ENCODE data around the gene KCTD20. TPM values are rescaled to one million over a fixed set of nuclear protein-coding genes. Genes with fewer than 3 reads are reported as not detected.

Gene KCTD20
- total RNA-seq, 6 donors from 2014 or later: 30.4 to 41.7 (median 36.7) TPM

GRCh38 chr6:36505744-36506534 lies 63.1 kb downstream of the KCTD20 start:
- no peaks in the 10 kb centered on the region for H3K27me3 ChIP-seq
- TF ChIP-seq, protein P1, sequence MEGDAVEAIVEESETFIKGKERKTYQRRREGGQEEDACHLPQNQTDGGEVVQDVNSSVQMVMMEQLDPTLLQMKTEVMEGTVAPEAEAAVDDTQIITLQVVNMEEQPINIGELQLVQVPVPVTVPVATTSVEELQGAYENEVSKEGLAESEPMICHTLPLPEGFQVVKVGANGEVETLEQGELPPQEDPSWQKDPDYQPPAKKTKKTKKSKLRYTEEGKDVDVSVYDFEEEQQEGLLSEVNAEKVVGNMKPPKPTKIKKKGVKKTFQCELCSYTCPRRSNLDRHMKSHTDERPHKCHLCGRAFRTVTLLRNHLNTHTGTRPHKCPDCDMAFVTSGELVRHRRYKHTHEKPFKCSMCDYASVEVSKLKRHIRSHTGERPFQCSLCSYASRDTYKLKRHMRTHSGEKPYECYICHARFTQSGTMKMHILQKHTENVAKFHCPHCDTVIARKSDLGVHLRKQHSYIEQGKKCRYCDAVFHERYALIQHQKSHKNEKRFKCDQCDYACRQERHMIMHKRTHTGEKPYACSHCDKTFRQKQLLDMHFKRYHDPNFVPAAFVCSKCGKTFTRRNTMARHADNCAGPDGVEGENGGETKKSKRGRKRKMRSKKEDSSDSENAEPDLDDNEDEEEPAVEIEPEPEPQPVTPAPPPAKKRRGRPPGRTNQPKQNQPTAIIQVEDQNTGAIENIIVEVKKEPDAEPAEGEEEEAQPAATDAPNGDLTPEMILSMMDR (IDR thresholded peaks at IDR 0.05): no peak
- TF ChIP-seq POLR2A (IDR thresholded peaks at IDR 0.05): no peak
- no peak for TF ChIP-seq POLR2AphosphoS5 (IDR thresholded peaks at IDR 0.05)
- TF ChIP-seq EP300 (IDR thresholded peaks at IDR 0.05): no peak
- peaks cover 0 to 37% (median 26%) of the 10 kb centered on the region in 4 donors for H3K36me3 ChIP-seq
- H3K4me1 ChIP-seq: peaks cover 0 to 6% (median 0%) of the 10 kb centered on the region in 4 donors
- no peaks in the 10 kb centered on the region for H3K9me3 ChIP-seq
- no peak for DNase-seq
- WGBS, 2 donors: 72 to 73% methylated on average over 6 of the region's 6 CpGs
- H3K4me3 ChIP-seq: no peak overlapping the region
- H3K27ac ChIP-seq: no peak overlapping the region
- ATAC-seq (ENCODE audit: low FRiP score in 2 of 2): no peak

- Histone ChIP-seq H3K27me3 (no peaks in the 10 kb centered on the region), H3K36me3 (peaks cover 3 to 39% (median 29%) of the 10 kb centered on the region in 4 donors), H3K4me1 (peaks cover 0 to 6% (median 0%) of the 10 kb centered on the region in 4 donors), H3K4me3 (no peak overlapping the region), H3K9me3 (no peaks in the 10 kb centered on the region), H3K27ac (no peak overlapping the region)
- no peak for TF ChIP-seq EP300 (IDR thresholded peaks at IDR 0.05)
- TF ChIP-seq, protein P1 (IDR thresholded peaks at IDR 0.05): no peak
- no peak for TF ChIP-seq POLR2A (IDR thresholded peaks at IDR 0.05)
- no peak for TF ChIP-seq POLR2AphosphoS5 (IDR thresholded peaks at IDR 0.05)
- ATAC-seq (ENCODE audit: low FRiP score in 2 of 2): no peak
- 74 to 77% methylated on average over 2 of the region's 2 CpGs for WGBS, 2 donors
- DNase-seq: no peak
These were observed 63.8 kb downstream of the KCTD20 start for GRCh38 chr6:36506611-36507010.

DNA sequence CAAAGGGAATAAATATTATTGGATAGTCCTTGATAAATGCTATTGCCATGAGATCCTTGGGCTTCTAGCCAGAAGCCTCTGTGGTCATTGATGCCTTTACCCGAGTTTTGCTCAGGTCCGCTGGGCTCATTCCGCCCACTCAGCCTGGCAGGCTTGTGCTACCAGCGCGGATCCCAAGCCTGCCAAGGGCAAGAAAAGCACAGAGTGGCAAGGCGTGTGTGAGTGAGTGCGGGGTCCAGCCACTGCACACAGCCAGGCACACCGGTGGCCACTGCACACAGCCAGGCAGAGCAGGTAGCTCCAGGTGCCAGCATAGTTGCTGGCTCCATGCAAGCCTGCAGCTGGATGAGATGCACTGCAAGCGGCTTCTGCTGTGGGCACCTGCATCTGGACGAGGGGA lies 65.7 kb downstream of the KCTD20 start:
- WGBS, 2 donors: 87 to 91% methylated on average over 5 to 10 of the region's 10 CpGs
- no peak overlapping the region for H3K4me3 ChIP-seq
- no peak for TF ChIP-seq POLR2A (IDR thresholded peaks at IDR 0.05)
- TF ChIP-seq, protein P1 (IDR thresholded peaks at IDR 0.05): no peak
- no peak for TF ChIP-seq POLR2AphosphoS5 (IDR thresholded peaks at IDR 0.05)
- TF ChIP-seq EP300 (IDR thresholded peaks at IDR 0.05): no peak
- peaks cover 3 to 56% (median 38%) of the 10 kb centered on the region in 4 donors for H3K36me3 ChIP-seq
- H3K27me3 ChIP-seq: no peaks in the 10 kb centered on the region
- H3K9me3 ChIP-seq: no peaks in the 10 kb centered on the region
- DNase-seq (peak in 1 of 2 donors; percentile 51), ATAC-seq (ENCODE audit: low FRiP score in 2 of 2) (no peak)
- peaks cover 0 to 6% (median 0%) of the 10 kb centered on the region in 4 donors for H3K4me1 ChIP-seq
- no peak overlapping the region for H3K27ac ChIP-seq

- ATAC-seq (ENCODE audit: low FRiP score in 2 of 2) (no peak), DNase-seq (no peak)
- Histone ChIP-seq H3K4me1 (peaks cover 0 to 6% (median 0%) of the 10 kb centered on the region in 4 donors), H3K27ac (no peak overlapping the region), H3K27me3 (no peaks in the 10 kb centered on the region), H3K36me3 (peaks cover 3 to 58% (median 40%) of the 10 kb centered on the region in 4 donors), H3K4me3 (no peak overlapping the region), H3K9me3 (no peaks in the 10 kb centered on the region)
- 93 to 98% methylated on average over 3 of the region's 3 CpGs for WGBS, 2 donors
- TF ChIP-seq POLR2AphosphoS5 (IDR thresholded peaks at IDR 0.05) (no peak), EP300 (IDR thresholded peaks at IDR 0.05) (no peak), POLR2A (IDR thresholded peaks at IDR 0.05) (no peak)
- TF ChIP-seq, protein P1 (IDR thresholded peaks at IDR 0.05): no peak
These were observed 67.6 kb downstream of the KCTD20 start for GRCh38 chr6:36510365-36510764.
